Aorta (tissue), 5 donors: ENCODE measurements around the gene PKD2. TPM values are rescaled to one million over a fixed set of nuclear protein-coding genes. Genes with fewer than 3 reads are reported as not detected.

Experiments
- ATAC-seq: fragments of 200-7000 bp; cut with Tn5 transposase; one replicate; pipeline ENCODE4 v1.9.1; 2022; ENCODE audit warnings: moderate library complexity; ENCODE audit not compliant: low FRiP score
- DNase-seq, 2 donors: peaks; one replicate each; pipeline ENCODE4 v3.0.0-alpha.2; 2020
- H3K27ac ChIP-seq, 2 donors: one replicate each; pipeline ENCODE4 v1.5.1; 2013; ENCODE audit warnings: low read length in 2 of 2, mild to moderate bottlenecking in 2 of 2, moderate library complexity in 2 of 2, control low read depth in 1 of 2, inconsistent platforms in 1 of 2, low read depth in 1 of 2
- H3K27me3 ChIP-seq, 2 donors: one replicate each; pipeline ENCODE4 v1.6.1; 2013; ENCODE audit warnings: control low read depth in 1 of 2, low read length in 1 of 2, mild to moderate bottlenecking in 1 of 2, moderate library complexity in 1 of 2; ENCODE audit not compliant: insufficient read depth in 2 of 2, control insufficient read depth in 1 of 2
- H3K36me3 ChIP-seq, 2 donors: one replicate each; pipeline ENCODE4 v1.6.1; 2013; ENCODE audit warnings: control low read depth in 1 of 2, low read length in 1 of 2, mild to moderate bottlenecking in 1 of 2; ENCODE audit not compliant: insufficient read depth in 2 of 2, control insufficient read depth in 1 of 2
- H3K4me1 ChIP-seq, 2 donors: one replicate each; pipeline ENCODE4 v1.6.1; 2013; ENCODE audit warnings: low read length in 2 of 2, control low read depth in 1 of 2, mild to moderate bottlenecking in 1 of 2, moderate library complexity in 1 of 2; ENCODE audit not compliant: insufficient read depth in 2 of 2, control insufficient read depth in 1 of 2
- H3K4me3 ChIP-seq, 2 donors: one replicate each; pipeline ENCODE4 v1.5.1; 2013; ENCODE audit warnings: low read length in 2 of 2, control low read depth in 1 of 2, mild to moderate bottlenecking in 1 of 2
- H3K9me3 ChIP-seq: one replicate; pipeline ENCODE4 v1.6.1; 2013; ENCODE audit warnings: mild to moderate bottlenecking, low read length; ENCODE audit not compliant: control insufficient read depth
- WGBS, 2 donors: extraction: QIAGEN DNeasy Blood & Tissue Kit; methylation state at CpG; one replicate each; pipeline ENCODE4 v1.1.7; 2013; 5-methylcytosine and 5-hydroxymethylcytosine counted together
- intact Hi-C, 2 donors: fragments of 100-400 bp; cut with DNase I; formaldehyde crosslinking; loops; one replicate each; pipeline versions ENCODE4 v1.14.2 to v1.15.0; 2022
- polyA plus RNA-seq, 2 donors: library from polyadenylated mRNA; stranded (reverse); fragments of 200-250 nt; gene quantifications; one replicate each; pipeline ENCODE4 v1.2.3, GENCODE V29; 2013
- total RNA-seq, 2 donors: library from RNA; stranded (reverse); fragmentation: NEBNext Ultra II Directional; extraction: Animal tissue kit (Norgen Biotek cat#: 25700); gene quantifications; one replicate each; pipeline ENCODE4 v1.2.1, GENCODE V29; 2021
- donor health status: healthy with polysubstance abuse.
- donor health status: Bipolar disorder and iron deficiency.
- donor health status: DM: no; HTN: no; CAD: no.
- donor health status: DM: no; HTN: no; CAD: no.
- donor health status: DM: yes; HTN: yes; CAD: no.

PKD2 gene
- total and polyA plus RNA-seq, 4 donors = 62.7 to 311 (median 110) TPM

DNA sequence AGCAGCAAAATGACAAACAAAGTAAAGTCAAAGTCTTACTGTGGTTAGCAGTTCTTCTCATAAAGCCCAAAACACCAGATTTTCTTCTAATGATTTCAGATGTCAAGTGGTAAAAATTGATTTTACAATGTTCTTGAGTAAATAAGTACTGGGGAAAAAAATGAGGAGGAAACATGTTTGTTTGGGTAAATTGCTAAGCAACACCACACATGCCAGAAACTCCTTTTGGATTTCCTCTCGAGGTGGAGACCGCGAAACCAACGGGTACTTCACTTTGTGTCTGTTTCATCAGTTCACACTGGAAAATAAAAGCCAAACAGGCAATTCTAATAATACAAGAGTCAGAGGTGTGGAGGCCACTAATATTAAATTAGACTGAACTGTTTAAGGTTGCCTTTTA is 4.6 kb upstream of the PKD2 start:
- 6 to 10% methylated on average over 4 of the region's 4 CpGs for WGBS, 2 donors
- Histone ChIP-seq H3K9me3 (no peaks in the 10 kb centered on the region), H3K4me3 (peak overlapping the region in 1 of 2 donors; percentile 45), H3K4me1 (peaks cover 4 to 5% of the 10 kb centered on the region in 2 donors), H3K27ac (peak overlapping the region; percentile 61 to 72), H3K36me3 (no peaks in the 10 kb centered on the region), H3K27me3 (no peaks in the 10 kb centered on the region)
- ATAC-seq = no peak
- intact Hi-C loops = loop anchor here in 1 of 2 donors (10.0 kb wide), 1 partner anchor 468 kb away; no protein-coding TSS in a partner anchor
- DNase-seq = no peak

DNA sequence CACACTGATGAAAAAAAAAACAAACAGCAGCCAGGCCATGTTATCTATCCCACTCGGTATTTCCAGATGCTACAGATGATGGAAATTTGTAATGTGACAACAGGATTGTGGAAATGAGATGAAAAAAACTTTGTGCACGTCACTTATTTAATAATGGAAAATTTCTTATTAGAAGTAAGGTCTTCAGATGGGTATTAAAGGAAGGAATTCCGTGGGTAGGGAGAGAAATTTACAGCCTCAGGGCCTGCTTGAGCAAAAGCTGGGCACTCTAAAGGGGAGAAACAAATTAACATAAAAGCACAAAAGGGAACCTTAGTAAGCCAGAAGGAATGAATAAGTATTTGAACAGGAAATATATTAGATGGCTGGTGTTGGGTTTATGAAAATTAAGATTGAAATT is 4.2 kb upstream of the PKD2 start:
- no peak for DNase-seq
- intact Hi-C loops = loop anchor here in 1 of 2 donors (10.0 kb wide), 1 partner anchor 468 kb away; no protein-coding TSS in a partner anchor
- H3K27ac ChIP-seq = peak overlapping the region in 1 of 2 donors; percentile 61
- no peaks in the 10 kb centered on the region for H3K9me3 ChIP-seq
- no peak for ATAC-seq
- no peaks in the 10 kb centered on the region for H3K27me3 ChIP-seq
- 12 to 13% methylated on average over 3 of the region's 3 CpGs for WGBS, 2 donors
- H3K4me3 ChIP-seq = peak overlapping the region in 1 of 2 donors; percentile 45
- H3K36me3 ChIP-seq = no peaks in the 10 kb centered on the region
- peaks cover 4 to 5% of the 10 kb centered on the region in 2 donors for H3K4me1 ChIP-seq

DNA sequence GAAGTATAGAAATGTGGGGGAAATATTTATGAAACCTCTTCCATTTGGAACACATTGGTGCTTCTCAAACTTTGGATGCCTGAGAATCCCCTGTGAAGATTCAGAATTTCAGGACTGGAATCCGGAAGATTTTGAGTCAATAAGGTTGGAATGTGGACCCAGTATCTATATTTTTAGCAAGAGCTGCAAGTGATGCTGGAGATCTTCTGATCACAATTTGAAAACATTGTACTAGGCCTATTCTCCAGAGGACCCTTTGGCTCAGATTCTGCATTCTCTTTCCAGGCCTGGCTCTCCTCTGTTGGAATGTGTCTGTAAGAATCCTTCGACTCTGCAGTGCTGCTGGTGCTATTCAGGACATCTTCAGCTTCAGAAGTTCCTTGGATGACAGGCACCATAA is 2.4 kb upstream of the PKD2 start:
- ATAC-seq (peak; percentile 42), DNase-seq (no peak)
- Histone ChIP-seq H3K4me1 (peaks cover 4 to 5% of the 10 kb centered on the region in 2 donors), H3K4me3 (peak overlapping the region; percentile 61 to 100), H3K27ac (peak overlapping the region; percentile 77 to 78), H3K27me3 (no peaks in the 10 kb centered on the region), H3K36me3 (no peaks in the 10 kb centered on the region), H3K9me3 (no peaks in the 10 kb centered on the region)
- WGBS, 2 donors = 6 to 9% methylated on average over 2 of the region's 2 CpGs
- intact Hi-C loops = loop anchor here in 1 of 2 donors (10.0 kb wide), 1 partner anchor 470 kb away; no protein-coding TSS in a partner anchor

DNA sequence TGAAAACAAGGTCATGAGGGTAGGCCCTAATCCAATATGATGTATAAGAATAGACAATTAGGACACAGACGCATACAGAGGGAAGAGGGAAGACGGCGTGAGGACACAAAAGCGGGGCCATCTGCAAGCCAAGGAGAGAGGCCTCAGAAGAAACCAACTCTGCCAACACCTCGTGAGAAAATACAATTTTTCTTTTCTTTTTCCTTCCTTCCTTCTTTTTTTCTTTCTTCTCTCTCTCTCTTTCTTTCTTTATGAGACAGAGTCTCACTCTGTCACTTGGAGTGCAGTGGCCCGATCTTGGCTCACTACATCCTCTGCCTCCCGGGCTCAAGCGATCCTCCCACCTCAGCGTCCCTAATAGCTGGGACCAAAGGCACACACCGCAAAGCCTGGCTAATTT is 1.5 kb upstream of the PKD2 start:
- ATAC-seq (no peak), DNase-seq (no peak)
- peak overlapping the region; percentile 85 to 100 for H3K4me3 ChIP-seq
- peak overlapping the region; percentile 65 to 77 for H3K27ac ChIP-seq
- H3K36me3 ChIP-seq = no peaks in the 10 kb centered on the region
- 24 to 33% methylated on average over 10 of the region's 10 CpGs for whole genome bisulfite sequencing, 2 donors
- no peaks in the 10 kb centered on the region for H3K27me3 ChIP-seq
- H3K9me3 ChIP-seq = no peaks in the 10 kb centered on the region
- H3K4me1 ChIP-seq = peaks cover 4 to 5% of the 10 kb centered on the region in 2 donors
- intact Hi-C loops = loop anchor here in 1 of 2 donors (10.0 kb wide), 1 partner anchor 471 kb away; no protein-coding TSS in a partner anchor

DNA sequence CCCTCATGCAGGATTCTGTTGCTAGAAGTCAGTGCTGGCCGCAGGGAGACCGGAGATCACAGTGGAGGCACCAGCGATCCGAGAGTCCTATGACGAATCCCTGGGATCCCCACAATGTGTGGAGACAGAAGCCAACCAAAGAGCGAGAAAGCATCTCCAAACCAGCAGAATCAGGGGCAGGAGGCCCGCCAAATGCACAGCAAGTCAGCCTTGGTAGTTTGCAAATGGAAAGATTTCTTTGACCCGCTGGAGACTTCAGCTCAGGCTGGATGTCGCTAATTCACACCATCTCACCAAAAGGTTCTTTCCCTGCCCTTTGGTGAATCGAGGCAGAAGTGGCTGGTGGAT is 505 bp upstream of the PKD2 start:
- Histone ChIP-seq H3K36me3 (no peaks in the 10 kb centered on the region), H3K4me3 (peak overlapping the region; percentile 85 to 100), H3K27ac (peak overlapping the region; percentile 40 to 96), H3K9me3 (no peaks in the 10 kb centered on the region), H3K4me1 (peaks cover 4 to 5% of the 10 kb centered on the region in 2 donors), H3K27me3 (no peaks in the 10 kb centered on the region)
- WGBS, 2 donors = 7 to 8% methylated on average over 10 of the region's 10 CpGs
- ATAC-seq = peak; percentile 11
- peak in 1 of 2 donors; percentile 64 for DNase-seq
- intact Hi-C loops = loop anchor here in 1 of 2 donors (10.0 kb wide), 1 partner anchor 472 kb away; no protein-coding TSS in a partner anchor

DNA sequence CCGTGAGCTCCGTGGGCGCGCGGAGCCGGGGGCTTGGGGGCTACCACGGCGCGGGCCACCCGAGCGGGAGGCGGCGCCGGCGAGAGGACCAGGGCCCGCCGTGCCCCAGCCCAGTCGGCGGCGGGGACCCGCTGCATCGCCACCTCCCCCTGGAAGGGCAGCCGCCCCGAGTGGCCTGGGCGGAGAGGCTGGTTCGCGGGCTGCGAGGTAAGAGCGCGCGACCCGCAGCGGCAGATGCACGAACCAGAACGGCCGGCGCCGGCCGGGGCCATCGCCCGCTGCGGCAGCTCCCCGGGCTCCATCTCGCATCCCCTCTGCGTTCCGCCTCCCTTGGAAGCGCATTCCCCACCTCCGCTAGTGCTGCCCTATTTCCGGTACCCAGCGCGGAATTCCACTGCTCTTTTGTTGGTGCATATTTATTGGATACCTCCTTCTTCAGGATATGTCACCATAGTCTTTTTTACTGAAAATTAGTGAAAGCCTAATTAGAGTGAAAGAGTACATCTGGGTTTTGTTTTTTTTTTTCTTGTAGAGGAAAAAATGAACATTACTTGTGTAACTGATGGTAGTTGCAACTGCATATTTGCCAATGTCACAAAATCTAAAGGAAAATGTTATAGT is 797 bp downstream of the PKD2 start:
- H3K4me1 ChIP-seq = peaks cover 4% of the 10 kb centered on the region in 2 donors
- H3K36me3 ChIP-seq = no peaks in the 10 kb centered on the region
- no peaks in the 10 kb centered on the region for H3K27me3 ChIP-seq
- H3K27ac ChIP-seq = peak overlapping the region; percentile 100
- DNase-seq = peak; percentile 69 to 80
- no peaks in the 10 kb centered on the region for H3K9me3 ChIP-seq
- WGBS, 2 donors = 0 to 1% methylated on average over 29 to 51 of the region's 51 CpGs
- ATAC-seq = peak; percentile 45
- peak overlapping the region; percentile 99 to 100 for H3K4me3 ChIP-seq
- intact Hi-C loops = loop anchor here in 1 of 2 donors (10.0 kb wide), 1 partner anchor 473 kb away; no protein-coding TSS in a partner anchor

DNA sequence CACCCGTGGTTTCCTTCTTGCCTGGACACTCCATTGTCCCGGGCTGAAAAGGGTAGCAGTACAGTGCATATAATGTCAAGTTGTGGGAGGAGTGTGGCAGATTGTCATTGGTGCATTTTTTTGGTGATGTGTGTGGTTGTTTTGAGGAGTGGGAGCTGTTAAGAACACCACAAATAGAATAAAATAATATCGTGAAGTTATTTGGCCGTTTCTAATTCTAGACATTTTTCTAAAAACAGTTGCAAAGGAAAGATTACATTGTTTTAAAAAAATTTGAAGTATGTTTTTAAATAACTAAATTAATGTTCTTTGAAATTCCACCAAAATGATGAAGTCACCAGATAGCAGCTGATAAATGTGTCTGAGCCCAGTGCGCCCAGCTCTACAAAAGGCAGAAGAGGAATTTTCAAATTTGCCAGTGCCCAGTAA is 1.3 kb downstream of the PKD2 start:
- intact Hi-C loops = loop anchor here in 1 of 2 donors (10.0 kb wide), 1 partner anchor 474 kb away; no protein-coding TSS in a partner anchor
- Histone ChIP-seq H3K4me1 (peaks cover 4% of the 10 kb centered on the region in 2 donors), H3K27ac (peak overlapping the region; percentile 63 to 94)

DNA sequence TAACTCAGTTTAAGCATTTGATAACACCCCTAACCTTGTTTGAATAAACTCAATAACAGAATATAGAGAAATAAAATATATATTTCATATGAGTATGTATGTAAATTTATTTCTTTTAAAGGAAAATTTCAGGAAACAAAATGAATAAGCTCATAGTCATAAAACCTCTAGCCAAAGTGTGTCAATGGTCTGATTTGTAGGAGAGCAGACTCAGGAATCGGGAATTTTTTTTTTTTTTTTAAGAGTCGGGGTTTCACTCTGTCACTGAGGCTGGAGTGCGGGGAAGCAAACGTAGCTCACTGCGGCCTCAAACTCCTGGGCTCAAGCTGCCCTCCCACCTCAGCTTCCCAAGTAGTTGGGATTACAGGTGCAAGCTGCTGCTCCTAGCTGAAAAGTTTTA is 2.4 kb downstream of the PKD2 start:
- no peak for ATAC-seq
- Histone ChIP-seq H3K4me1 (peaks cover 2 to 3% of the 10 kb centered on the region in 2 donors), H3K27ac (peak overlapping the region; percentile 37 to 82), H3K9me3 (no peaks in the 10 kb centered on the region), H3K27me3 (no peaks in the 10 kb centered on the region), H3K4me3 (peak overlapping the region; percentile 52 to 73), H3K36me3 (no peaks in the 10 kb centered on the region)
- 5 to 7% methylated on average over 5 of the region's 5 CpGs for WGBS, 2 donors
- intact Hi-C loops = loop anchor here (10.0 kb wide), 2 partner anchors 475 to 485 kb away; partner anchors contain the start of gene SPARCL1 (in 1 of the 2)
- no peak for DNase-seq

More for the DNA sequence above, 1.3 kb downstream of the PKD2 start:
- H3K36me3 ChIP-seq = no peaks in the 10 kb centered on the region
- 1 to 2% methylated on average over 5 of the region's 5 CpGs for WGBS, 2 donors
- peak overlapping the region; percentile 99 to 100 for H3K4me3 ChIP-seq
- DNase-seq (no peak), ATAC-seq (no peak)
- H3K27me3 ChIP-seq = no peaks in the 10 kb centered on the region
- H3K9me3 ChIP-seq = no peaks in the 10 kb centered on the region
